MM.1S (cell line): Measurements from ENCODE around the gene PHACTR1.

Experiments used
- DNase-seq: peaks from one replicate; pipeline ENCODE4 v3.0.0-alpha.2; 2015
- H2AFZ ChIP-seq: fragments of 300-600 bp; sonication (generic); 2 replicates; pipeline ENCODE4 v1.6.0; 2016; ENCODE audit warnings: antibody characterized with exemption, low read length
- H3F3A ChIP-seq: fragments of 300-600 bp; sonication (generic); 2 replicates; pipeline ENCODE4 v1.6.1; 2016; ENCODE audit warnings: mild to moderate bottlenecking, antibody characterized with exemption, low read length, moderate library complexity, mixed read lengths; ENCODE audit not compliant: insufficient read depth
- H3K27ac ChIP-seq: fragments of 300-600 bp; sonication (generic); 2 replicates; pipeline ENCODE4 v1.5.1; 2016; ENCODE audit warnings: mild to moderate bottlenecking, low read length
- H3K27me3 ChIP-seq: fragments of 300-600 bp; sonication (generic); replicated peaks from 2 replicates; pipeline ENCODE4 v1.6.0; 2016; ENCODE audit warnings: low read length; ENCODE audit not compliant: insufficient read depth
- H3K36me3 ChIP-seq: fragments of 300-600 bp; sonication (generic); replicated peaks from 2 replicates; pipeline ENCODE4 v1.6.1; 2016; ENCODE audit warnings: mild to moderate bottlenecking, low read length, mixed read lengths; ENCODE audit not compliant: insufficient read depth
- H3K4me1 ChIP-seq: fragments of 300-600 bp; sonication (generic); 2 replicates; pipeline ENCODE4 v1.6.1; 2016; ENCODE audit warnings: low read length, mixed read lengths
- H3K4me2 ChIP-seq: fragments of 300-600 bp; sonication (generic); 2 replicates; pipeline ENCODE4 v1.6.0; 2016; ENCODE audit warnings: low read depth, low read length
- H3K4me3 ChIP-seq: fragments of 300-600 bp; sonication (generic); 2 replicates; pipeline ENCODE4 v1.5.1; 2016; ENCODE audit warnings: low read length, mixed read lengths
- H3K79me2 ChIP-seq: fragments of 300-600 bp; sonication (generic); 2 replicates; pipeline ENCODE4 v1.6.1; 2016; ENCODE audit warnings: mixed run types, low read length, mixed read lengths
- H3K9ac ChIP-seq: fragments of 300-600 bp; sonication (generic); 2 replicates; pipeline ENCODE4 v1.6.1; 2016; ENCODE audit warnings: low read length, mixed read lengths
- H3K9me2 ChIP-seq: fragments of 300-600 bp; sonication (generic); replicated peaks from 2 replicates; pipeline ENCODE4 v1.6.1; 2016; ENCODE audit warnings: mild to moderate bottlenecking, low read length, mixed read lengths; ENCODE audit not compliant: insufficient read depth
- H3K9me3 ChIP-seq: fragments of 300-600 bp; sonication (generic); replicated peaks from 2 replicates; pipeline ENCODE4 v1.6.1; 2016; ENCODE audit warnings: mild to moderate bottlenecking, low read length, mixed read lengths; ENCODE audit not compliant: insufficient read depth
- H4K20me1 ChIP-seq: fragments of 300-600 bp; sonication (generic); 2 replicates; pipeline ENCODE4 v1.6.1; 2016; ENCODE audit warnings: mild to moderate bottlenecking, low read length, moderate library complexity, mixed read lengths; ENCODE audit not compliant: insufficient read depth
- EZH2 ChIP-seq: fragments of 300-600 bp; sonication (generic); optimal IDR thresholded peaks from 2 replicates; pipeline ENCODE3; 2017; ENCODE audit warnings: low read depth, mild to moderate bottlenecking, antibody characterized with exemption, low read length, mixed read lengths
- EZH2phosphoT487 ChIP-seq: fragments of 300-600 bp; sonication (generic); IDR thresholded peaks from 2 replicates; pipeline ENCODE4 v1.6.1; 2018; ENCODE audit warnings: antibody characterized with exemption, low read length
- TF ChIP-seq, protein P1 (sequence below): fragments of 300-600 bp; sonication (generic); IDR thresholded peaks from 2 replicates; pipeline ENCODE4 v1.5.1; 2016; ENCODE audit warnings: antibody characterized with exemption, low read length, mixed read lengths

PHACTR1 gene

DNA sequence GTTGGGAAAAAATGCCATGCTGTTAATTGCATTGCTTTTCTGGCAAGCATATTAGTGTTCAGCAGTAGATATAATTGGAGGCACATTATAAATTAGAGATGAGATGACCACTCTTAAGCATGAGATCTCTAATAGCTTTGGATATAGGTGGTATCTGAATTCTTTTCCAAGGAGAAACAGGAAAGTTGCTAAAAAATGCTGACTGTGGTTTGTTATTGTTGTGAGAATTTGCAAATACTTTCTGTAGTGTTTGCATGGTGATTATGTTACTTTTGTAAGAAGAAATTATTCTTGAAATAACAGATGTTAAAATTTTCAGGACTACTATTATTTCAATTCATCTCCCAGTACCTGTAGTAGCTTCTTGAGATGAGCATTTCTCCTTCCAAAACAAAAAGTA, 386.6 kb downstream of the PHACTR1 start:
- Histone ChIP-seq H2AFZ (no peak overlapping the region), H3K79me2 (no peaks in the 10 kb centered on the region), H3F3A (no peaks in the 10 kb centered on the region), H3K36me3 (no peaks in the 10 kb centered on the region), H3K9me2 (no peaks in the 10 kb centered on the region), H3K9ac (no peak overlapping the region), H3K4me3 (no peak overlapping the region), H3K4me2 (no peak overlapping the region), H4K20me1 (no peaks in the 10 kb centered on the region), H3K27ac (no peak overlapping the region), H3K9me3 (no peaks in the 10 kb centered on the region), H3K4me1 (no peaks in the 10 kb centered on the region), H3K27me3 (no peaks in the 10 kb centered on the region)
- TF ChIP-seq, protein P1, sequence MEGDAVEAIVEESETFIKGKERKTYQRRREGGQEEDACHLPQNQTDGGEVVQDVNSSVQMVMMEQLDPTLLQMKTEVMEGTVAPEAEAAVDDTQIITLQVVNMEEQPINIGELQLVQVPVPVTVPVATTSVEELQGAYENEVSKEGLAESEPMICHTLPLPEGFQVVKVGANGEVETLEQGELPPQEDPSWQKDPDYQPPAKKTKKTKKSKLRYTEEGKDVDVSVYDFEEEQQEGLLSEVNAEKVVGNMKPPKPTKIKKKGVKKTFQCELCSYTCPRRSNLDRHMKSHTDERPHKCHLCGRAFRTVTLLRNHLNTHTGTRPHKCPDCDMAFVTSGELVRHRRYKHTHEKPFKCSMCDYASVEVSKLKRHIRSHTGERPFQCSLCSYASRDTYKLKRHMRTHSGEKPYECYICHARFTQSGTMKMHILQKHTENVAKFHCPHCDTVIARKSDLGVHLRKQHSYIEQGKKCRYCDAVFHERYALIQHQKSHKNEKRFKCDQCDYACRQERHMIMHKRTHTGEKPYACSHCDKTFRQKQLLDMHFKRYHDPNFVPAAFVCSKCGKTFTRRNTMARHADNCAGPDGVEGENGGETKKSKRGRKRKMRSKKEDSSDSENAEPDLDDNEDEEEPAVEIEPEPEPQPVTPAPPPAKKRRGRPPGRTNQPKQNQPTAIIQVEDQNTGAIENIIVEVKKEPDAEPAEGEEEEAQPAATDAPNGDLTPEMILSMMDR = no peak
- no peak for TF ChIP-seq EZH2phosphoT487
- TF ChIP-seq EZH2 = no peak
- no peak for DNase-seq

DNA sequence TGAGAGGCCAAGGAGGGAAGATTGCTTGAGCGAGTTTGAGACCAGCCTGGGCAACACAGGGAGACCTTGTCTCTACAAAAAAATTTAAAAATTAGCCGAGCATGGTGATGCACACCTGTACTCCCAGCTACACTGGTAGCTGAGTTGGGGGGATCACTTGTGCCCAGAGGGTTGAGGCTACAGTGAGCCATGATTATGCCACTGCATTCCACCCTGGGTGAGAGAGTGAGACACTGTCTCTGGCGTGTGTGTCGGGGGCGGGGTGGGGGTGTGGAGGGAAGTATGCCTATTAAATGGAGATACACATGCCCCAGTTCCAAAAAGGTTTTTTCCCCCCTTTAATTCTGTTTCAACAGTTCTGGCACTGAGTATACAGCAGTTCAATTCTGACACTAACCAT, 388.6 kb downstream of the PHACTR1 start:
- no peak overlapping the region for H3K4me3 ChIP-seq

DNA sequence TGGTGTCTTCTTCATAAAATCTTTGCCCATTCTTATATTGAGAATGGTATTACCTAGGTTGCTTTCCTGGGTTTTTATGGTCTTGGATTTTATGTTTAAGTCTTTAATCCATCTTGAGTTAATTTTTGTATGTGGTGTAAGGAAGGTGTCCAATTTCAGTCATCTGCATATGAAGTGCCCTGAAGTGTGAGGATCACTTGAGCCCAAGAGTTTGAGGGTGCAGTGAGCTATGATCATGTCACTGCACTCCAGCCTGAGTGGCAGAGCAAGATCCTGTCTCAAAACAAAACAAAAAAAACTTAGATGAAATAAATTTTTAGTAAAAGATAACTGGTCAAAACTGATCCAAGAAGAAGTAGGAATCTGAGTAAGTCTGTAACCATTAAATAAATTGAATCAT, 396.4 kb downstream of the PHACTR1 start:
- Histone ChIP-seq H3K9me2 (no peaks in the 10 kb centered on the region), H3K4me1 (no peaks in the 10 kb centered on the region), H3K9me3 (no peaks in the 10 kb centered on the region), H3K4me2 (no peak overlapping the region), H3K36me3 (no peaks in the 10 kb centered on the region), H3F3A (no peaks in the 10 kb centered on the region), H3K27me3 (no peaks in the 10 kb centered on the region), H3K4me3 (no peak overlapping the region), H3K79me2 (no peaks in the 10 kb centered on the region), H3K9ac (no peak overlapping the region), H2AFZ (no peak overlapping the region), H4K20me1 (no peaks in the 10 kb centered on the region), H3K27ac (no peak overlapping the region)
- TF ChIP-seq EZH2 (no peak), EZH2phosphoT487 (no peak)
- TF ChIP-seq, protein P1 = no peak
- no peak for DNase-seq

More for the DNA sequence above, 388.6 kb downstream of the PHACTR1 start:
- Histone ChIP-seq H3K36me3 (no peaks in the 10 kb centered on the region), H4K20me1 (no peaks in the 10 kb centered on the region), H3K4me1 (no peaks in the 10 kb centered on the region), H2AFZ (no peak overlapping the region), H3K27ac (no peak overlapping the region), H3K9ac (no peak overlapping the region), H3K79me2 (no peaks in the 10 kb centered on the region), H3K9me3 (no peaks in the 10 kb centered on the region), H3K27me3 (no peaks in the 10 kb centered on the region), H3K9me2 (no peaks in the 10 kb centered on the region), H3K4me2 (no peak overlapping the region), H3F3A (no peaks in the 10 kb centered on the region)
- TF ChIP-seq, protein P1 = no peak
- TF ChIP-seq EZH2 (no peak), EZH2phosphoT487 (no peak)
- no peak for DNase-seq
